ENCODE measurements around the gene RASGEF1C.

Gene RASGEF1C

DNA sequence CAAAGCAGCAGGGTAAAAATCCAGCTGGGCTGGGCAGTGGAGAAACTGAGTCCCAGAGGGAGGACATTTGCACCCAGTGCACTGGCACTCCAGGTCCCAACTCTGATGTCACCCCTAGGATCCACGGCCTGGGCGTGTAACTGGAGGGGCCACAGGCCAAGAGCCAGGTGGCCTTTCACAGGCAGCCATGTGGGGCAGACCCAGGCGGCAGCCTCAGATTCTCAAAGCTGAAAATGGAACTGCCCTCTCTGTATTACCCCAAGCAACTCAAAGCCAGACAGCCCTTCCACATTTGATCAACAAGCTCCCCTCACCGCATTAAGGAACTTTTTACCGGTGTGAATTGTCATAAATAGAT lies 46.7 kb downstream of the RASGEF1C start:
- peaks cover 11% of the 10 kb centered on the region for H3K9me3 Mint-ChIP-seq
- H3K4me3 Mint-ChIP-seq, result no peak overlapping the region
- H3K4me1 Mint-ChIP-seq, result no peaks in the 10 kb centered on the region
- peaks cover 13% of the 10 kb centered on the region for H3K27me3 Mint-ChIP-seq
- H3K36me3 Mint-ChIP-seq, result no peaks in the 10 kb centered on the region
- ATAC-seq, result peak; percentile 24
- no peak overlapping the region for H3K27ac Mint-ChIP-seq

DNA sequence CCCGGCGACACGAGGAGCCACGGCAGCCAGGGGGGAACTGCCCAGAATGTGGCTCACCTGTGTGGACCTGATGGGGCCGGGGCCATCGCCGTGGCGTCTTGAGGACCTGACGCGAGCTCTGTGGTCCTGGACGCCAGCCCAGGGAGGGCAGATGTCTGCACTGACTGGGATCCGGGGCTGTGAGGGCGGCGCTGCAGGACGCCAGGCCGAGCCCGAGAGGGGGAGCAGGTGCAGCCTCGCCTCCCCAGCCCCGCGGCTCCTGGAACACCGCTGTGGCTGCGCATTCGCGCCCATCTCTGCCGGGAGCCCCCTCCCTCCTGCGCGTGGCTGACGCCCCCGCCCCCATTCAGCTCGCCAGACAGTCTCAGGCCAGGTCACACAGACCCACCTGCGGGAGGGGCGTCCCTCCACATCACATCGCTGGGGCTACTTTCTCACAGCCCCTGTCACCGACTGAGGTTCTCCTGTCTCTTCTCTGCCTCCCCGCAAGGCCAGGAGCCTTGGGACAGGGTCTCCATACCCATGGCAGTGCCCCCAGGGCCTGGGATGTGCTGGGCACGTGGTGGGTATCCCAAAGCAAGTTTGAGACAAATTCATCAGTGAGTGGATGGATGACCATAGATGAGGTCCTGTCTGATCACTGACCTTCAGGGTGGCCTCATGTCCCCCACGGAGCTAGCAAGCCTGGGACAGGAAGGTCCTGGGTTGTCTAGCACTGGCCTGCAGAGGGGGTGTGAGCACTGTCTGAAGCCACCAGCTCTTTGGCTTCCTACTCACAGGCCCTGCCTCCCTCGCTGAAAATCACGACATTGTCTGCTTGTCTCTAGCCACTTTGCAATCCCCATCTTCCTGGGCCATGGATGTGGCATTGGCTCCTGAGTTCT lies 47.3 kb downstream of the RASGEF1C start:
- peak; percentile 50 for ATAC-seq
- Mint-ChIP-seq H3K4me1 (no peaks in the 10 kb centered on the region), H3K27me3 (peaks cover 13% of the 10 kb centered on the region), H3K9me3 (peaks cover 11% of the 10 kb centered on the region), H3K4me3 (no peak overlapping the region), H3K36me3 (no peaks in the 10 kb centered on the region), H3K27ac (no peak overlapping the region)

- no peak overlapping the region for H3K27ac Mint-ChIP-seq
- H3K27me3 Mint-ChIP-seq, result peaks cover 13% of the 10 kb centered on the region
- H3K36me3 Mint-ChIP-seq, result no peaks in the 10 kb centered on the region
Observed at GRCh38 chr5:180160789-180161188, 48.2 kb downstream of the RASGEF1C start.

GRCh38 chr5:180160215-180160614 lies 48.8 kb downstream of the RASGEF1C start:
- Mint-ChIP-seq H3K4me3 (no peak overlapping the region), H3K9me3 (peaks cover 11% of the 10 kb centered on the region), H3K27me3 (peaks cover 13% of the 10 kb centered on the region)

More at GRCh38 chr5:180160789-180161188, 48.2 kb downstream of the RASGEF1C start:
- Mint-ChIP-seq H3K4me1 (no peaks in the 10 kb centered on the region), H3K9me3 (peaks cover 11% of the 10 kb centered on the region), H3K4me3 (no peak overlapping the region)
- no peak for ATAC-seq

GRCh38 chr5:180159756-180160155 lies 49.3 kb downstream of the RASGEF1C start:
- Mint-ChIP-seq H3K27me3 (peaks cover 13% of the 10 kb centered on the region), H3K36me3 (no peaks in the 10 kb centered on the region), H3K4me1 (no peaks in the 10 kb centered on the region), H3K9me3 (peaks cover 9% of the 10 kb centered on the region), H3K4me3 (no peak overlapping the region), H3K27ac (no peak overlapping the region)
- ATAC-seq, result no peak

More at GRCh38 chr5:180160215-180160614, 48.8 kb downstream of the RASGEF1C start:
- ATAC-seq, result no peak
- Mint-ChIP-seq H3K36me3 (no peaks in the 10 kb centered on the region), H3K27ac (no peak overlapping the region), H3K4me1 (no peaks in the 10 kb centered on the region)

- Mint-ChIP-seq H3K27me3 (peaks cover 13% of the 10 kb centered on the region), H3K4me3 (no peak overlapping the region), H3K36me3 (no peaks in the 10 kb centered on the region), H3K27ac (no peak overlapping the region), H3K4me1 (no peaks in the 10 kb centered on the region), H3K9me3 (peaks cover 7% of the 10 kb centered on the region)
- ATAC-seq, result no peak
Observed at GRCh38 chr5:180157866-180158265, 51.1 kb downstream of the RASGEF1C start.

- Mint-ChIP-seq H3K9me3 (peaks cover 7% of the 10 kb centered on the region), H3K27me3 (peaks cover 12% of the 10 kb centered on the region), H3K27ac (no peak overlapping the region), H3K4me1 (no peaks in the 10 kb centered on the region), H3K4me3 (no peak overlapping the region), H3K36me3 (no peaks in the 10 kb centered on the region)
- no peak for ATAC-seq
Observed at GRCh38 chr5:180156141-180156540, 52.9 kb downstream of the RASGEF1C start.

- H3K27ac Mint-ChIP-seq, result no peak overlapping the region
- H3K4me3 Mint-ChIP-seq, result no peak overlapping the region
- no peaks in the 10 kb centered on the region for H3K36me3 Mint-ChIP-seq
- ATAC-seq, result no peak
- H3K9me3 Mint-ChIP-seq, result peaks cover 8% of the 10 kb centered on the region
- H3K27me3 Mint-ChIP-seq, result peaks cover 6% of the 10 kb centered on the region
- H3K4me1 Mint-ChIP-seq, result no peaks in the 10 kb centered on the region
Observed at GRCh38 chr5:180155365-180155926, 53.6 kb downstream of the RASGEF1C start.

- Mint-ChIP-seq H3K4me3 (no peak overlapping the region), H3K27ac (no peak overlapping the region), H3K27me3 (peaks cover 6% of the 10 kb centered on the region), H3K9me3 (peaks cover 13% of the 10 kb centered on the region), H3K4me1 (no peaks in the 10 kb centered on the region), H3K36me3 (no peaks in the 10 kb centered on the region)
- no peak for ATAC-seq
Observed at GRCh38 chr5:180154821-180155364, 54.1 kb downstream of the RASGEF1C start.

- Mint-ChIP-seq H3K4me1 (no peaks in the 10 kb centered on the region), H3K9me3 (peaks cover 13% of the 10 kb centered on the region), H3K27ac (no peak overlapping the region), H3K36me3 (no peaks in the 10 kb centered on the region), H3K4me3 (no peak overlapping the region), H3K27me3 (peaks cover 12% of the 10 kb centered on the region)
- ATAC-seq, result no peak
Observed at GRCh38 chr5:180153991-180154390, 55.0 kb downstream of the RASGEF1C start.

DNA sequence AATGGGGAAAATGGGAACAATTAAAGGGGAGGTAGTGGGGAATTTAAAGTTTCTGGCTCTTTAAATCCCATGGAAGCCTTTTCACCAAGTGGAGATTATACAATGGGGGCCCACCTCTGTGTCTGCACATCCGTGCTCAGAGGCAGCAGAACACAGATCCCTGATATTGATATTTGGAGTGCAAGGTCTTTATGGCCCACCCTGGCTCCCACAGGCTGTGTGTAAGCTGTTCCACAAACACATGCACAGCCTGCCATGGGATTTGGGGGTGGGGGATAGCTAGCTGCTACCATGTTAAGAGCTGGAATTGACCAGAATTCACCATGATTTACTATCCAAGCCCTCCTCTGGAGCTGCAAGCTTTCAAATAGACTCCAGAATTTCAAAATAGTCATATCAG lies 55.9 kb downstream of the RASGEF1C start:
- ATAC-seq, result no peak
- Mint-ChIP-seq H3K9me3 (peaks cover 13% of the 10 kb centered on the region), H3K27ac (no peak overlapping the region), H3K4me3 (no peak overlapping the region), H3K4me1 (no peaks in the 10 kb centered on the region), H3K36me3 (no peaks in the 10 kb centered on the region), H3K27me3 (peaks cover 12% of the 10 kb centered on the region)

DNA sequence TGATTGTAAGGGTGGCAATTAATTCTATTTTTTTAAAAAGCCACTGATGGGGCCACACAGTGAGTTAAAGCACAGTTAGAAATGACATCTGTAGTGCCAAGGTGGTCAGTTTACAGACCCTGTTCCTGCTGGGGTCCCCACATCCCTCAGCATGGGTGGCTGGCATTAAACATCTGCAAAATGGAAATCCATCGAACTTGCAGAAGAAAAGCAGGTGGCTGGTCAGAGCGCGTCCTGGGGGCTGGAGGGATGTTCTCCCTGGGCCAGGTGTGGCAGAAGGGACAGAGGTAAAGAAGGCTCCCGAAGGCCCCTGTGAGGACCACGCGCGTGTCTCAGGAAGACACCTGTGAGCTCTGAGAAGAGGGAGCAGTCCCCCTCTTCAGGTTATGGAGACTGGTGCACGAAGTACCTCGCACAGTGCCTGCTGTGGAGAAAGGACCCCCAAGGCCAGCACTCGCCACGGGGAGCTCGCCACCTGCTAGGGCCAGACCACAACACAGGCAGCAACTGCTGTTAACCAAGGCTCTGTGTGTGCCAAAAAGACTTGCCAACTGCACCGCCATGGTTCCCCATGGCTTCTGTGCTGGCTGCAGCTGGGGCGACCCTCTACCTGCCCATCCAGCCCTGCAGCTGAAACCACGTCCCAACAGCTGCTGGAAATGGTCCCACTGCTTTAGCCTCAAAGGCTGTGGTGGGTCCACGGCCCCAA lies 65.2 kb downstream of the RASGEF1C start:
- peaks cover 12% of the 10 kb centered on the region for H3K9me3 Mint-ChIP-seq
- ATAC-seq, result no peak
- H3K36me3 Mint-ChIP-seq, result peaks cover 12% of the 10 kb centered on the region
- H3K4me1 Mint-ChIP-seq, result no peaks in the 10 kb centered on the region
- H3K4me3 Mint-ChIP-seq, result no peak overlapping the region
- peaks cover 47% of the 10 kb centered on the region for H3K27me3 Mint-ChIP-seq
- H3K27ac Mint-ChIP-seq, result no peak overlapping the region

- no peak for ATAC-seq
- H3K4me3 Mint-ChIP-seq, result no peak overlapping the region
Observed at GRCh38 chr5:180142824-180143610, 66.0 kb downstream of the RASGEF1C start.

GRCh38 chr5:180142021-180142765 lies 66.8 kb downstream of the RASGEF1C start:
- peaks cover 58% of the 10 kb centered on the region for H3K27me3 Mint-ChIP-seq
- H3K9me3 Mint-ChIP-seq, result peaks cover 10% of the 10 kb centered on the region
- no peaks in the 10 kb centered on the region for H3K4me1 Mint-ChIP-seq
- H3K36me3 Mint-ChIP-seq, result peaks cover 9% of the 10 kb centered on the region
- no peak for ATAC-seq
- H3K4me3 Mint-ChIP-seq, result no peak overlapping the region
- no peak overlapping the region for H3K27ac Mint-ChIP-seq

More at GRCh38 chr5:180142824-180143610, 66.0 kb downstream of the RASGEF1C start:
- H3K27me3 Mint-ChIP-seq, result peaks cover 55% of the 10 kb centered on the region
- H3K27ac Mint-ChIP-seq, result no peak overlapping the region
- peaks cover 12% of the 10 kb centered on the region for H3K36me3 Mint-ChIP-seq
- peaks cover 12% of the 10 kb centered on the region for H3K9me3 Mint-ChIP-seq
- H3K4me1 Mint-ChIP-seq, result no peaks in the 10 kb centered on the region
